ENCODE data around the gene PLEKHG7. TPM values are rescaled to one million over a fixed set of nuclear protein-coding genes. Genes with fewer than 3 reads are reported as not detected.

Gene PLEKHG7
- total RNA-seq, 1 experiment from 2014 or later = not detected

GRCh38 chr12:92676710-92677109, 26.1 kb upstream of the PLEKHG7 start:
- Histone ChIP-seq H2AFZ (ENCODE audit: low read length) (no peak overlapping the region), H3K79me2 (ENCODE audit: low read length) (no peaks in the 10 kb centered on the region), H3K36me3 (ENCODE audit: low read depth, low read length) (no peaks in the 10 kb centered on the region), H3K27ac (ENCODE audit: low read length) (no peak overlapping the region), H3K27me3 (ENCODE audit: low read length) (no peaks in the 10 kb centered on the region), H3F3A (ENCODE audit: low read length, unreplicated experiment) (no peaks in the 10 kb centered on the region), H3K4me3 (ENCODE audit: low read length) (no peak overlapping the region), H3K4me1 (ENCODE audit: insufficient read depth, low read length) (peaks cover 9% of the 10 kb centered on the region; the same call in 1 of the 2 replicates), H3K9me2 (replicated peaks; ENCODE audit: low read length) (no peaks in the 10 kb centered on the region), H3K9ac (ENCODE audit: low read length) (no peak overlapping the region), H4K20me1 (ENCODE audit: low read length) (no peaks in the 10 kb centered on the region), H3K9me3 (ENCODE audit: low read length) (no peaks in the 10 kb centered on the region), H3K4me2 (ENCODE audit: low read length) (no peak overlapping the region)
- DNase-seq = no peak
- intact Hi-C loops (cut with micrococcal nuclease) = no loop called here
- no peak for TF ChIP-seq EZH2phosphoT487 (IDR thresholded peaks at IDR 0.05; ENCODE audit: borderline replicate concordance, low read length)
- TF ChIP-seq EZH2 (IDR thresholded peaks at IDR 0.05; ENCODE audit: low read length, unreplicated experiment) = no peak
- TF ChIP-seq CTCF (conservative IDR thresholded peaks at IDR 0.05; ENCODE audit: low read depth, low read length) = no peak
- CTCF ChIA-PET = no interaction called here
- no peak for ATAC-seq
- POLR2A ChIA-PET (ENCODE audit: unreplicated experiment) = interaction anchor here (0.6 kb wide), 2 partner anchors 531 to 1005 kb away, joined by 3 read pairs; no protein-coding TSS in a partner anchor
- BruUV-seq (replicated peaks) = no TSS peak

- no peaks in the 10 kb centered on the region for H3K27me3 ChIP-seq (ENCODE audit: low read length)
- no peak overlapping the region for H3K27ac ChIP-seq (ENCODE audit: low read length)
- H3K4me2 ChIP-seq (ENCODE audit: low read length) = no peak overlapping the region
- no peak overlapping the region for H3K9ac ChIP-seq (ENCODE audit: low read length)
- ChIA-PET CTCF (no interaction called here), POLR2A (ENCODE audit: unreplicated experiment) (no interaction called here)
- H3F3A ChIP-seq (ENCODE audit: low read length, unreplicated experiment) = no peaks in the 10 kb centered on the region
- intact Hi-C loops (cut with micrococcal nuclease) = no loop called here
- H3K79me2 ChIP-seq (ENCODE audit: low read length) = no peaks in the 10 kb centered on the region
- no peaks in the 10 kb centered on the region for H3K4me1 ChIP-seq (ENCODE audit: insufficient read depth, low read length)
- H3K4me3 ChIP-seq (ENCODE audit: low read length) = no peak overlapping the region
- TF ChIP-seq CTCF (conservative IDR thresholded peaks at IDR 0.05; ENCODE audit: low read depth, low read length) (no peak), EZH2 (IDR thresholded peaks at IDR 0.05; ENCODE audit: low read length, unreplicated experiment) (no peak), EZH2phosphoT487 (IDR thresholded peaks at IDR 0.05; ENCODE audit: borderline replicate concordance, low read length) (no peak)
- BruUV-seq (replicated peaks) = no TSS peak
- no peak overlapping the region for H2AFZ ChIP-seq (ENCODE audit: low read length)
- H3K9me3 ChIP-seq (ENCODE audit: low read length) = no peaks in the 10 kb centered on the region
- ATAC-seq = no peak
- H4K20me1 ChIP-seq (ENCODE audit: low read length) = no peaks in the 10 kb centered on the region
- no peak for DNase-seq
- H3K9me2 ChIP-seq (replicated peaks; ENCODE audit: low read length) = no peaks in the 10 kb centered on the region
- H3K36me3 ChIP-seq (ENCODE audit: low read depth, low read length) = no peaks in the 10 kb centered on the region
These were observed 12.2 kb upstream of the PLEKHG7 start for GRCh38 chr12:92690601-92691000.

- BruUV-seq (replicated peaks) = no TSS peak
- no peak for TF ChIP-seq EZH2phosphoT487 (IDR thresholded peaks at IDR 0.05; ENCODE audit: borderline replicate concordance, low read length)
- no peak for TF ChIP-seq CTCF (conservative IDR thresholded peaks at IDR 0.05; ENCODE audit: low read depth, low read length)
- intact Hi-C loops (cut with micrococcal nuclease) = no loop called here
These were observed 7.7 kb upstream of the PLEKHG7 start for GRCh38 chr12:92695056-92695455.

More at GRCh38 chr12:92695056-92695455, 7.7 kb upstream of the PLEKHG7 start:
- Histone ChIP-seq H3K4me1 (ENCODE audit: insufficient read depth, low read length) (no peaks in the 10 kb centered on the region), H3K27me3 (ENCODE audit: low read length) (no peaks in the 10 kb centered on the region), H3K4me2 (ENCODE audit: low read length) (no peak overlapping the region), H4K20me1 (ENCODE audit: low read length) (no peaks in the 10 kb centered on the region), H3K9me3 (ENCODE audit: low read length) (no peaks in the 10 kb centered on the region), H3K4me3 (ENCODE audit: low read length) (no peak overlapping the region), H3K9ac (ENCODE audit: low read length) (no peak overlapping the region), H2AFZ (ENCODE audit: low read length) (no peak overlapping the region), H3K9me2 (replicated peaks; ENCODE audit: low read length) (no peaks in the 10 kb centered on the region), H3K27ac (ENCODE audit: low read length) (no peak overlapping the region), H3K36me3 (ENCODE audit: low read depth, low read length) (no peaks in the 10 kb centered on the region), H3F3A (ENCODE audit: low read length, unreplicated experiment) (no peaks in the 10 kb centered on the region), H3K79me2 (ENCODE audit: low read length) (no peaks in the 10 kb centered on the region)
- no peak for DNase-seq
- no peak for ATAC-seq
- ChIA-PET POLR2A (ENCODE audit: unreplicated experiment) (no interaction called here), CTCF (no interaction called here)

Measured in PC-3 (cell line).